Aorta (tissue), 5 donors: ENCODE data around the gene CERT1. TPM values are rescaled to one million over a fixed set of nuclear protein-coding genes. Genes with fewer than 3 reads are reported as not detected.

Source experiments
- ATAC-seq: fragments of 200-7000 bp; cut with Tn5 transposase; one replicate; pipeline ENCODE4 v1.9.1; 2022; ENCODE audit warnings: moderate library complexity; ENCODE audit not compliant: low FRiP score
- DNase-seq, 2 donors: peaks; one replicate each; pipeline ENCODE4 v3.0.0-alpha.2; 2020
- H3K27ac ChIP-seq, 2 donors: one replicate each; pipeline ENCODE4 v1.5.1; 2013; ENCODE audit warnings: low read length in 2 of 2, mild to moderate bottlenecking in 2 of 2, moderate library complexity in 2 of 2, control low read depth in 1 of 2, inconsistent platforms in 1 of 2, low read depth in 1 of 2
- H3K27me3 ChIP-seq, 2 donors: one replicate each; pipeline ENCODE4 v1.6.1; 2013; ENCODE audit warnings: control low read depth in 1 of 2, low read length in 1 of 2, mild to moderate bottlenecking in 1 of 2, moderate library complexity in 1 of 2; ENCODE audit not compliant: insufficient read depth in 2 of 2, control insufficient read depth in 1 of 2
- H3K36me3 ChIP-seq, 2 donors: one replicate each; pipeline ENCODE4 v1.6.1; 2013; ENCODE audit warnings: control low read depth in 1 of 2, low read length in 1 of 2, mild to moderate bottlenecking in 1 of 2; ENCODE audit not compliant: insufficient read depth in 2 of 2, control insufficient read depth in 1 of 2
- H3K4me1 ChIP-seq, 2 donors: one replicate each; pipeline ENCODE4 v1.6.1; 2013; ENCODE audit warnings: low read length in 2 of 2, control low read depth in 1 of 2, mild to moderate bottlenecking in 1 of 2, moderate library complexity in 1 of 2; ENCODE audit not compliant: insufficient read depth in 2 of 2, control insufficient read depth in 1 of 2
- H3K4me3 ChIP-seq, 2 donors: one replicate each; pipeline ENCODE4 v1.5.1; 2013; ENCODE audit warnings: low read length in 2 of 2, control low read depth in 1 of 2, mild to moderate bottlenecking in 1 of 2
- H3K9me3 ChIP-seq: one replicate; pipeline ENCODE4 v1.6.1; 2013; ENCODE audit warnings: mild to moderate bottlenecking, low read length; ENCODE audit not compliant: control insufficient read depth
- WGBS, 2 donors: extraction: QIAGEN DNeasy Blood & Tissue Kit; methylation state at CpG; one replicate each; pipeline ENCODE4 v1.1.7; 2013; 5-methylcytosine and 5-hydroxymethylcytosine counted together
- intact Hi-C, 2 donors: fragments of 100-400 bp; cut with DNase I; formaldehyde crosslinking; loops; one replicate each; pipeline versions ENCODE4 v1.14.2 to v1.15.0; 2022
- polyA plus RNA-seq, 2 donors: library from polyadenylated mRNA; stranded (reverse); fragments of 200-250 nt; gene quantifications; one replicate each; pipeline ENCODE4 v1.2.3, GENCODE V29; 2013
- total RNA-seq, 2 donors: library from RNA; stranded (reverse); fragmentation: NEBNext Ultra II Directional; extraction: Animal tissue kit (Norgen Biotek cat#: 25700); gene quantifications; one replicate each; pipeline ENCODE4 v1.2.1, GENCODE V29; 2021
- donor health status: healthy with polysubstance abuse.
- donor health status: Bipolar disorder and iron deficiency.
- donor health status: DM: no; HTN: no; CAD: no.
- donor health status: DM: no; HTN: no; CAD: no.
- donor health status: DM: yes; HTN: yes; CAD: no.

CERT1 gene
- total and polyA plus RNA-seq, 4 donors: 14.5 to 41.7 (median 24.6) TPM

DNA sequence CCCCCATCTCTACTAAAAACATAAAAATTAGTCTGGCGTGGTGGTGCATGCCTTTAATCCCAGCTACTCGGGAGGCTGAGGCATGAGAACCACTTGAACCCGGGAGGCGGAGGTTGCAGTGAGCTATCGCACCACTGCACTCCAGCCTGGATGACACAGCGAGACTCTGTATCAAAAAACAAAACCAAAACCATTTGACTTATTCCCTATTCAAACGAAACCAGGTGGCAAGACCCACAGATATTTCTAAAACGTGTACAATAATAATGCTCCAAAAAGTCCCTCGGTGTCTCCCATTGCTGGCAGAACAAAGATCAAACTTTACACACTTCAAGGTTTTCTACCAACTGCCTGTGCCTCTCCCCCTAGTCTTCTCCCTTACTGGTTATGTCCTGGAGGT lies 144.6 kb downstream of the CERT1 start:
- Histone ChIP-seq H3K27me3 (no peaks in the 10 kb centered on the region), H3K4me3 (no peak overlapping the region), H3K36me3 (peaks cover 0 to 2% of the 10 kb centered on the region in 2 donors), H3K4me1 (no peaks in the 10 kb centered on the region), H3K9me3 (no peaks in the 10 kb centered on the region), H3K27ac (no peak overlapping the region)
- ATAC-seq (no peak), DNase-seq (no peak)
- 90% methylated on average over 9 of the region's 9 CpGs for WGBS, 2 donors
- intact Hi-C loops: no loop called here

GRCh38 chr5:75365740-75366139 lies 145.7 kb downstream of the CERT1 start:
- Histone ChIP-seq H3K4me1 (no peaks in the 10 kb centered on the region), H3K27ac (no peak overlapping the region), H3K4me3 (no peak overlapping the region), H3K36me3 (peaks cover 0 to 2% of the 10 kb centered on the region in 2 donors), H3K9me3 (no peaks in the 10 kb centered on the region), H3K27me3 (no peaks in the 10 kb centered on the region)
- intact Hi-C loops: no loop called here
- ATAC-seq: no peak
- DNase-seq: no peak
- WGBS, 2 donors: 25 to 47% methylated on average over 1 of the region's 1 CpG

DNA sequence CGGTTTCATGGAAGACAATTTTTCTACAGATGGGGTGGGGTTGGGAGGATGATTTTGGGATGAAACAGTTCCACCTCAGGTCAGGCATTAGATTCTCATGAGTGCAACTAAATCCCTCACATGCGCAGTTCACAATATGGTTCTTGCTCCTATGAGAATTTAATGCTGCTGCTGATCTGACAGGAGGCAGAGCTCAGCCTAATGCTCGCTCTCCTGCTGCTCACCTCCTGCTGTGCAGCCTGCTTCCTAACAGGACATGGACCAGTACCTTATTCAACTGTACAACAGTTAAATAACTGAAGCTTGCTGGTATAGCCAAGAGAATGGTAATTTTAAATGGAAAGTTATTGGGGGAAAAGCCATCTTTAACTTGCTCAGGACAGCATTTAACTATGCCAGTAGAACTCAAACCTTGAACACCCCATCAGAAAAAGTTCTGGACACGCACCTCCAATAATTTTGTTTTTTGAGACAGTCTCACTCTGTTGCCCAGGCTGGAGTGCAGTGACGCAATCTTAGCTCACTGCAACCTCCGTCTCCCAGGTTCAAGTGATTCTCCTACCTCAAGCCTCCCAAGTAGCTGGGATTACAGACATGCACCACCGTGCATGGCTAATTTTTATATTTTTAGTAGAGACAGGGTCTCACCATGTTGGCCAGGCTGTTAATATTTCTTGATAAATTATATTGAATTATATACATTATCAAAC lies 146.7 kb downstream of the CERT1 start:
- WGBS, 2 donors: 85 to 87% methylated on average over 7 of the region's 7 CpGs
- Histone ChIP-seq H3K36me3 (peaks cover 2 to 4% of the 10 kb centered on the region in 2 donors), H3K9me3 (no peaks in the 10 kb centered on the region), H3K27ac (no peak overlapping the region), H3K27me3 (no peaks in the 10 kb centered on the region), H3K4me3 (no peak overlapping the region), H3K4me1 (no peaks in the 10 kb centered on the region)
- intact Hi-C loops: no loop called here
- no peak for ATAC-seq
- DNase-seq: no peak

GRCh38 chr5:75363726-75364495 lies 147.5 kb downstream of the CERT1 start:
- H3K4me3 ChIP-seq: no peak overlapping the region
- DNase-seq: no peak
- H3K36me3 ChIP-seq: peaks cover 2 to 4% of the 10 kb centered on the region in 2 donors
- 41 to 45% methylated on average over 8 of the region's 8 CpGs for WGBS, 2 donors
- H3K9me3 ChIP-seq: no peaks in the 10 kb centered on the region
- intact Hi-C loops: no loop called here
- no peaks in the 10 kb centered on the region for H3K4me1 ChIP-seq
- H3K27ac ChIP-seq: no peak overlapping the region
- peak; percentile 25 for ATAC-seq
- H3K27me3 ChIP-seq: no peaks in the 10 kb centered on the region

- Histone ChIP-seq H3K9me3 (no peaks in the 10 kb centered on the region), H3K36me3 (peaks cover 2 to 4% of the 10 kb centered on the region in 2 donors), H3K4me3 (no peak overlapping the region), H3K4me1 (no peaks in the 10 kb centered on the region), H3K27me3 (no peaks in the 10 kb centered on the region), H3K27ac (no peak overlapping the region)
- no peak for ATAC-seq
- intact Hi-C loops: no loop called here
- WGBS, 2 donors: 81 to 82% methylated on average over 5 of the region's 5 CpGs
- no peak for DNase-seq
These were observed 148.3 kb downstream of the CERT1 start for GRCh38 chr5:75363111-75363510.

- Histone ChIP-seq H3K4me1 (no peaks in the 10 kb centered on the region), H3K27me3 (no peaks in the 10 kb centered on the region), H3K27ac (no peak overlapping the region), H3K9me3 (no peaks in the 10 kb centered on the region), H3K4me3 (no peak overlapping the region), H3K36me3 (peaks cover 2 to 7% of the 10 kb centered on the region in 2 donors)
- no peak for DNase-seq
- 92 to 96% methylated on average over 4 of the region's 4 CpGs for WGBS, 2 donors
- intact Hi-C loops: no loop called here
- ATAC-seq: no peak
These were observed 148.9 kb downstream of the CERT1 start for GRCh38 chr5:75362474-75362975.

DNA sequence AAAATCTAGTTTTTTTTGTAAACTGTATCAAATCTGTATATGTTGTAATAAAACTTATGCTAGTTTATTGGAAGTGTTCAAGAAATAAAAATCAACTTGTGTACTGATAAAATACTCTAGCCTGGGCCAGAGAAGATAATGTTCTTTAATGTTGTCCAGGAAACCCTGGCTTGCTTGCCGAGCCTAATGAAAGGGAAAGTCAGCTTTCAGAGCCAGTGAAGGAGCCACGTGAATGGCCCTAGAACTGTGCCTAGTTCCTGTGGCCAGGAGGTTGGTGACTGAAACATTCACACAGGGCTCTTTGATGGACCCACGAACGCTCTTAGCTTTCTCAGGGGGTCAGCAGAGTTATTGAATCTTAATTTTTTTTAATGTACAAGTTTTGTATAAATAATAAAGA lies 150.1 kb downstream of the CERT1 start:
- Histone ChIP-seq H3K27ac (no peak overlapping the region), H3K36me3 (peaks cover 4 to 9% of the 10 kb centered on the region in 2 donors), H3K4me3 (no peak overlapping the region), H3K4me1 (no peaks in the 10 kb centered on the region), H3K27me3 (no peaks in the 10 kb centered on the region), H3K9me3 (no peaks in the 10 kb centered on the region)
- ATAC-seq (no peak), DNase-seq (no peak)
- intact Hi-C loops: no loop called here
- 45 to 54% methylated on average over 4 of the region's 4 CpGs for WGBS, 2 donors

- Histone ChIP-seq H3K4me1 (no peaks in the 10 kb centered on the region), H3K36me3 (peaks cover 9% of the 10 kb centered on the region in 2 donors), H3K27me3 (no peaks in the 10 kb centered on the region), H3K4me3 (no peak overlapping the region), H3K9me3 (no peaks in the 10 kb centered on the region), H3K27ac (no peak overlapping the region)
- ATAC-seq: no peak
- intact Hi-C loops: no loop called here
- DNase-seq: no peak
- 91 to 93% methylated on average over 3 of the region's 3 CpGs for WGBS, 2 donors
These were observed 153.3 kb downstream of the CERT1 start for GRCh38 chr5:75358117-75358516.

DNA sequence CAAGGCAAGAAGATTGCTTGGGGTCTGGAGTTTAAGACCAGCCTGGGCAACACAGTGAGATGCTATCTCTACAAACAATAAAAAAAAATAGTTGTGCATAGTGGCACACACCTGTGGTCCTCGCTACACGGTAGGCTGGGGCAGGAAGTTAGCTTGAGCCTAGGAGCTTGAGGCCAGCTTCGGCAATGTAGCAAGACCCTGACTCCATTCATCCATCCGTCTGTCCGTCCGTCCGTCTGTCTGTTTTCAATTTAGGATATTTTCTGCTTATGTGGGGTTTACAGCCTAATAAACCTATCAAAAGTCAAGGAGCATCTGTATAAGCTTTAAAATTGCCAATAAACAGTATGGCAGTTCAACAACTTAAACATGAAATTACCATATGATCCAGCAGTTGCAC lies 154.7 kb downstream of the CERT1 start:
- H3K4me1 ChIP-seq: no peaks in the 10 kb centered on the region
- ATAC-seq: no peak
- H3K27ac ChIP-seq: no peak overlapping the region
- intact Hi-C loops: no loop called here
- 96 to 97% methylated on average over 7 of the region's 7 CpGs for WGBS, 2 donors
- H3K27me3 ChIP-seq: no peaks in the 10 kb centered on the region
- peaks cover 9% of the 10 kb centered on the region in 2 donors for H3K36me3 ChIP-seq
- DNase-seq: no peak
- H3K4me3 ChIP-seq: no peak overlapping the region
- no peaks in the 10 kb centered on the region for H3K9me3 ChIP-seq
